Measurements from ENCODE around the gene PDE4D.
"Not testable (repeated sequence)": the region's sequence is repeated elsewhere in the genome, so short reads cannot be mapped to it uniquely, and the experiment has no call there.

Gene PDE4D

DNA sequence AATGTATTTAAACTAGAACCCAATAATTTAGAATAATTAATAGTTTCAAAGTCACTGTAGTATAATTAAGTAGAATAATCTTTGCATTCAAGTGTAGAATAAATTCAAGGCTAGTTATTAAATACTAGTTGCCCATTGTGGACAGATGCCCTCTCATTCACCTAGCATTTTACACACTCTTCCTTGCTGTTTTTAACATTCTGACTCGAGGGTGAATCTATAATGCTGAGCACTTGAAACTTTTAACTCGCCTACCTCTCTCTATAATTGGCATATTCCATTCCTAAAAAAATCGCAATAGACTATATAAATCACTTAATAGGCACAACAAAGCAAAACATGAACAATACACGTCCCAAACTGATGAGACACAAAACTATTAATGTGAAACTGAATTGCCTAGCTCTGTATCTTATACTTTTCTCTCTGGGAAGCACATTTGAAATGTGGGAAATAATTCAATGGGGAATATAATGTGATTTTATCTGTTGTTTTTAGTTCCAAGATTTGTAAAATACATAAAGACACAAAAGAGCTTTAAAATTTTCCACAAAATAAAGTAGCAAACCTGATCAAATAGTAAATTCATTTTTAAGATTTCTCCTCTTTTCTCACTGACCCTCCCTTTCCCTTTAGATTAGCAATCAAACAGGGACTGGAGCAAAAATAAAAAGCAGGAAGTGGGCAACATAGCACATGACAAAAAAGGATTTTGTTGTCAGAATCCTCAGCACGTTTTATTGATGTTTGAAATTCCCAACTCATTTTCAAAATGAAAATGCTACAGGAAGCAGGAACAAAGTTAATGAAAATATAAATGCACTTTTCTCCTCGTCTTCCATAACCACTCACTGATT, 295.6 kb downstream of the PDE4D start:
- peak overlapping the region; percentile 67 for H2AFZ ChIP-seq (ENCODE audit: low read length)
- H3K79me2 ChIP-seq (ENCODE audit: low read length): no peaks in the 10 kb centered on the region
- no peaks in the 10 kb centered on the region for H3K9me3 ChIP-seq (replicated peaks; ENCODE audit: insufficient read depth, low read length)
- peak overlapping the region; percentile 39 for H3K4me3 ChIP-seq (ENCODE audit: low read length)
- H3K4me1 ChIP-seq (ENCODE audit: low read length): peaks cover 40% of the 10 kb centered on the region
- H4K20me1 ChIP-seq (ENCODE audit: insufficient read depth, low read length): no peaks in the 10 kb centered on the region
- H3K9ac ChIP-seq (ENCODE audit: low read length): peak overlapping the region; percentile 46
- no peak for DNase-seq
- H3K9me2 ChIP-seq (replicated peaks; ENCODE audit: insufficient read depth, low read length): no peaks in the 10 kb centered on the region
- H3K27me3 ChIP-seq (replicated peaks; ENCODE audit: insufficient read depth, low read length): no peaks in the 10 kb centered on the region
- peaks cover 21% of the 10 kb centered on the region for H3F3A ChIP-seq (ENCODE audit: insufficient read depth, low read length)
- no peak for TF ChIP-seq EZH2phosphoT487 (IDR thresholded peaks at IDR 0.05; ENCODE audit: low read length)
- TF ChIP-seq, protein P1, sequence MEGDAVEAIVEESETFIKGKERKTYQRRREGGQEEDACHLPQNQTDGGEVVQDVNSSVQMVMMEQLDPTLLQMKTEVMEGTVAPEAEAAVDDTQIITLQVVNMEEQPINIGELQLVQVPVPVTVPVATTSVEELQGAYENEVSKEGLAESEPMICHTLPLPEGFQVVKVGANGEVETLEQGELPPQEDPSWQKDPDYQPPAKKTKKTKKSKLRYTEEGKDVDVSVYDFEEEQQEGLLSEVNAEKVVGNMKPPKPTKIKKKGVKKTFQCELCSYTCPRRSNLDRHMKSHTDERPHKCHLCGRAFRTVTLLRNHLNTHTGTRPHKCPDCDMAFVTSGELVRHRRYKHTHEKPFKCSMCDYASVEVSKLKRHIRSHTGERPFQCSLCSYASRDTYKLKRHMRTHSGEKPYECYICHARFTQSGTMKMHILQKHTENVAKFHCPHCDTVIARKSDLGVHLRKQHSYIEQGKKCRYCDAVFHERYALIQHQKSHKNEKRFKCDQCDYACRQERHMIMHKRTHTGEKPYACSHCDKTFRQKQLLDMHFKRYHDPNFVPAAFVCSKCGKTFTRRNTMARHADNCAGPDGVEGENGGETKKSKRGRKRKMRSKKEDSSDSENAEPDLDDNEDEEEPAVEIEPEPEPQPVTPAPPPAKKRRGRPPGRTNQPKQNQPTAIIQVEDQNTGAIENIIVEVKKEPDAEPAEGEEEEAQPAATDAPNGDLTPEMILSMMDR (IDR thresholded peaks at IDR 0.05; ENCODE audit: low read length): no peak
- H3K4me2 ChIP-seq (ENCODE audit: low read depth, low read length): peak overlapping the region; percentile 69
- H3K27ac ChIP-seq (ENCODE audit: low read length): peak overlapping the region; percentile 55
- H3K36me3 ChIP-seq (replicated peaks; ENCODE audit: insufficient read depth, low read length): no peaks in the 10 kb centered on the region

DNA sequence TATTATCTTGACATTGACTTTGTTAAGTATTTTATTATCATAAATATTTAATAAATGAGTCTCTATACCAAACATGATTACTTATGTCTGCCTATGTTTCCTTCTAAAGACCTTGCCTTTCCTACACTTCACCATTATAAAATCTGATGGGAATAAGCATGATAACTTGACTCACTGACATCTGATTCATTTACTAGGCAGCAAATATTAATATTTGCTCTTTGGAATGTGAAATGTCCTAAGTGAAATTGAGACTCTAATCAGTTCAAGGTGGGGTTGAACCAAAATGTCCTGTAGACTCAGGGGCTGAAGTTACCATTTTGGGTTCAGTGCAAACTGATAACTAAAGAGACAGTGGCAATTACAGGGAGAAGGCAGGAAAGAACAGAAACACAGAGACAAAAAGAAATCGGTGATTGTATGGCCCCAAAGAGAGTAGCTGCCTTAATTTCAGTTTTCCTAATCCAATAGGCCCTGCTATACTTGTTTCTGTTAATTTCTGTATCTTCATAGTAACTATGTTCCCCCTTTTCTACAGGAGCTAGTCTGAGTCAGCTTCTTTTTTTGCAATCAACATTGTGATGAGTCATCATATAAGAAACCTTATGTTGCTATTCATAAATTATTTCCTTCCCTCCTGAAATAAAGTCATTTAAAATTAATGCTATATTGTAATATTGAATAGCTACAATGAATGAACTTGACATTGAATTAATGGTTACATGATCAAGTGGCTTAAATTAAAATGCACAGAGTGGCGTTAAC, 296.8 kb downstream of the PDE4D start:
- H3K27ac ChIP-seq (ENCODE audit: low read length): no peak overlapping the region
- H3K27me3 ChIP-seq (replicated peaks; ENCODE audit: insufficient read depth, low read length): no peaks in the 10 kb centered on the region
- H4K20me1 ChIP-seq (ENCODE audit: insufficient read depth, low read length): no peaks in the 10 kb centered on the region
- H3K9ac ChIP-seq (ENCODE audit: low read length): no peak overlapping the region
- H3K36me3 ChIP-seq (replicated peaks; ENCODE audit: insufficient read depth, low read length): no peaks in the 10 kb centered on the region
- H3F3A ChIP-seq (ENCODE audit: insufficient read depth, low read length): peaks cover 30% of the 10 kb centered on the region
- peaks cover 46% of the 10 kb centered on the region for H3K4me1 ChIP-seq (ENCODE audit: low read length)
- no peak overlapping the region for H2AFZ ChIP-seq (ENCODE audit: low read length)
- no peak overlapping the region for H3K4me3 ChIP-seq (ENCODE audit: low read length)
- H3K9me2 ChIP-seq (replicated peaks; ENCODE audit: insufficient read depth, low read length): no peaks in the 10 kb centered on the region
- peak; percentile 12 for DNase-seq
- no peaks in the 10 kb centered on the region for H3K9me3 ChIP-seq (replicated peaks; ENCODE audit: insufficient read depth, low read length)
- H3K4me2 ChIP-seq (ENCODE audit: low read depth, low read length): no peak overlapping the region
- TF ChIP-seq EZH2 (optimal IDR thresholded peaks at IDR 0.05; ENCODE audit: low read depth, low read length) (no peak), EZH2phosphoT487 (IDR thresholded peaks at IDR 0.05; ENCODE audit: low read length) (no peak)
- TF ChIP-seq, protein P1 (IDR thresholded peaks at IDR 0.05; ENCODE audit: low read length): no peak
- no peaks in the 10 kb centered on the region for H3K79me2 ChIP-seq (ENCODE audit: low read length)

- H3K27me3 ChIP-seq (replicated peaks; ENCODE audit: insufficient read depth, low read length); H3K36me3 ChIP-seq (replicated peaks; ENCODE audit: insufficient read depth, low read length); H3K79me2 ChIP-seq (ENCODE audit: low read length); H3K9me3 ChIP-seq (replicated peaks; ENCODE audit: insufficient read depth, low read length); H3K4me2 ChIP-seq (ENCODE audit: low read depth, low read length); H3K9ac ChIP-seq (ENCODE audit: low read length); H4K20me1 ChIP-seq (ENCODE audit: insufficient read depth, low read length); H2AFZ ChIP-seq (ENCODE audit: low read length); DNase-seq; H3K9me2 ChIP-seq (replicated peaks; ENCODE audit: insufficient read depth, low read length); H3K4me3 ChIP-seq (ENCODE audit: low read length): not testable (repeated sequence)
- H3F3A ChIP-seq (ENCODE audit: insufficient read depth, low read length): peaks cover 41% of the 10 kb centered on the region
- H3K4me1 ChIP-seq (ENCODE audit: low read length): peaks cover 63% of the 10 kb centered on the region
- peak overlapping the region; percentile 54; the same call in 1 of the 2 replicates for H3K27ac ChIP-seq (ENCODE audit: low read length)
Observed at GRCh38 chr5:59594118-59594517, 299.4 kb downstream of the PDE4D start.

Measured in MM.1S (cell line).